K562 (cell line): Measurements from ENCODE around the gene DNMT3A. TPM values are rescaled to one million over a fixed set of nuclear protein-coding genes. Genes with fewer than 3 reads are reported as not detected.
A peak's percentile ranks its signal among the peaks of the same experiment; 100 is the strongest.

Source experiments
- ATAC-seq: fragments of 200-7000 bp; cut with Tn5 transposase; 3 replicates; pipeline ENCODE4 v1.9.1; 2020; ENCODE audit warnings: moderate library complexity
- BruUV-seq: library from RNA; stranded (reverse); fragments of 400-500 nt; replicated peaks from 2 replicates; lab custom pipeline; 2021; lab: Mats Ljungman, UMichigan
- CTCF ChIA-PET: fragments of 300-600 bp; formaldehyde crosslinking; extraction: SDS; loops from one replicate; lab custom pipeline; 2021; ENCODE audit warnings: low intra/inter-chr PET ratio; lab: Yijun Ruan, JAX
- POLR2A ChIA-PET: fragments of 300-600, 350-650 bp; sonication (Branson Sonifier 250); formaldehyde crosslinking; extraction: SDS; loops from one replicate; lab custom pipeline; 2021; ENCODE audit warnings: antibody characterized with exemption, inconsistent platforms; lab: Yijun Ruan, JAX
- DNase-seq, 4 experiments: peaks; one replicate each; pipeline versions ENCODE4 v3.0.0 to v3.0.0-alpha.2; 2011 to 2018; ENCODE audit warnings: low spot score in 3 of 4, mixed read lengths in 3 of 4; ENCODE audit errors: extremely low read depth in 1 of 4
- FAIRE-seq: peaks from 2 replicates; lab custom pipeline; 2011; peaks lifted over from hg19 to GRCh38; lab: Jason Lieb, UNC
- H2AFZ ChIP-seq: 2 replicates; pipeline ENCODE4 v1.6.0; 2011; ENCODE audit warnings: low read depth, low read length, control low read depth, inconsistent platforms
- H3K27ac ChIP-seq: fragments of 200-600 bp; 3 replicates; pipeline ENCODE4 v1.8.0; 2011; ENCODE audit warnings: low read depth, mild to moderate bottlenecking, control low read depth, inconsistent platforms, low read length, moderate library complexity, mixed read lengths; ENCODE audit errors: extremely low read depth
- H3K27me3 ChIP-seq, 2 experiments: fragments of 300-600 bp in 1 of 2; 2 replicates in 1 of 2; 3 replicates in 1 of 2; pipeline versions ENCODE4 v1.6.0 to v1.8.0; 2011; ENCODE audit warnings: inconsistent platforms in 2 of 2, low read length in 2 of 2, mild to moderate bottlenecking in 1 of 2, mixed read lengths in 1 of 2, moderate library complexity in 1 of 2; ENCODE audit not compliant: control insufficient read depth in 2 of 2, insufficient read depth in 2 of 2
- H3K36me3 ChIP-seq: fragments of 300-600 bp; 3 replicates; pipeline ENCODE4 v1.8.0; 2011; ENCODE audit warnings: mild to moderate bottlenecking, low read length, inconsistent platforms; ENCODE audit not compliant: control insufficient read depth, insufficient read depth
- H3K4me1 ChIP-seq, 2 experiments: fragments of 200-600 bp in 1 of 2; replicated peaks in 1 of 2; 2 replicates in 1 of 2; 3 replicates in 1 of 2; pipeline versions ENCODE4 v1.5.1 to v1.8.0; 2011; ENCODE audit warnings: inconsistent platforms in 2 of 2, low read length in 2 of 2, mild to moderate bottlenecking in 1 of 2, mixed read lengths in 1 of 2, moderate library complexity in 1 of 2; ENCODE audit not compliant: control insufficient read depth in 2 of 2, insufficient read depth in 2 of 2
- H3K4me2 ChIP-seq: 2 replicates; pipeline ENCODE4 v1.6.1; 2011; ENCODE audit warnings: low read length, control low read depth, inconsistent platforms, mixed read lengths; ENCODE audit not compliant: insufficient read depth
- H3K4me3 ChIP-seq: fragments of 200-600 bp; sonication (generic), shearing (Covaris generic); 2 replicates; pipeline ENCODE4 v1.5.1; 2016; ENCODE audit warnings: control low read depth, inconsistent platforms
- H3K79me2 ChIP-seq: fragments of 200-600 bp; 3 replicates; pipeline ENCODE4 v1.8.0; 2011; ENCODE audit warnings: low read length, inconsistent platforms; ENCODE audit not compliant: control insufficient read depth, insufficient read depth
- H3K9ac ChIP-seq, 2 experiments: 2 replicates each; pipeline versions ENCODE4 v1.6.0 to v1.6.1; 2011; ENCODE audit warnings: low read depth in 2 of 2, low read length in 2 of 2, control low read depth in 1 of 2, inconsistent platforms in 1 of 2, mild to moderate bottlenecking in 1 of 2, mixed read lengths in 1 of 2; ENCODE audit not compliant: insufficient read depth in 1 of 2
- H3K9me1 ChIP-seq: one replicate; pipeline ENCODE4 v1.6.0; 2011; ENCODE audit warnings: inconsistent platforms, mild to moderate bottlenecking, low read length, moderate library complexity; ENCODE audit not compliant: control insufficient read depth, insufficient read depth
- H3K9me3 ChIP-seq: replicated peaks from 2 replicates; pipeline ENCODE4 v1.5.1; 2011; ENCODE audit warnings: low read depth, low read length, inconsistent platforms; ENCODE audit not compliant: control insufficient read depth, insufficient read depth
- H4K20me1 ChIP-seq: replicated peaks from 2 replicates; pipeline ENCODE4 v1.6.1; 2011; ENCODE audit warnings: low read length, inconsistent platforms, mixed read lengths; ENCODE audit not compliant: control insufficient read depth, insufficient read depth
- CEBPB ChIP-seq: fragments of 450-650 bp; IDR thresholded peaks from 2 replicates; pipeline ENCODE4 v1.6.1; 2016; ENCODE audit warnings: missing genetic modification characterization, missing compliant biosample characterization
- ILF3 ChIP-seq: fragments of 450-650 bp; IDR thresholded peaks from 2 replicates; pipeline ENCODE4 v1.6.1; 2018; ENCODE audit warnings: antibody characterized with exemption, mild to moderate bottlenecking, moderate library complexity, borderline replicate concordance
- KLF1 ChIP-seq: fragments of 450-650 bp; IDR thresholded peaks from 2 replicates; pipeline ENCODE4 v1.6.1; 2016; ENCODE audit warnings: missing genetic modification characterization, missing compliant biosample characterization
- MTA1 ChIP-seq: fragments of 450-650 bp; IDR thresholded peaks from 2 replicates; pipeline ENCODE4 v1.6.1; 2017; ENCODE audit warnings: borderline replicate concordance
- SIN3A ChIP-seq, 2 experiments: fragments of 150-350 bp in 1 of 2; IDR thresholded peaks; 2 replicates each; pipeline ENCODE4 v1.6.1; 2011 to 2016; ENCODE audit warnings: borderline replicate concordance in 2 of 2, low read depth in 2 of 2, low read length in 2 of 2, mild to moderate bottlenecking in 2 of 2, moderate library complexity in 2 of 2; ENCODE audit not compliant: control insufficient read depth in 1 of 2
- ZBTB9 ChIP-seq: fragments of 450-650 bp; formaldehyde crosslinking; IDR thresholded peaks from 2 replicates; pipeline ENCODE4 v1.4.0; 2020; ENCODE audit warnings: mild to moderate bottlenecking, moderate library complexity
- ZFPM2 ChIP-seq: fragments of 250-450 bp; sonication (Bioruptor Pico); IDR thresholded peaks from 2 replicates; pipeline ENCODE4 v1.5.1; 2022; ENCODE audit warnings: mild to moderate bottlenecking
- ZNF253 ChIP-seq: fragments of 250-450 bp; sonication (Bioruptor Pico); conservative IDR thresholded peaks from 2 replicates; pipeline ENCODE4 v1.6.1; 2021; ENCODE audit warnings: mild to moderate bottlenecking
- ZNF655 ChIP-seq: fragments of 250-450 bp; sonication (Bioruptor Pico); IDR thresholded peaks from 2 replicates; pipeline ENCODE4 v1.5.0; 2021
- ZNF668 ChIP-seq: fragments of 250-450 bp; sonication (Bioruptor Pico); IDR thresholded peaks from 2 replicates; pipeline ENCODE4 v1.8.0; 2022; ENCODE audit warnings: mild to moderate bottlenecking, inconsistent platforms
- ZSCAN32 ChIP-seq: fragments of 450-650 bp; formaldehyde crosslinking; IDR thresholded peaks from 2 replicates; pipeline ENCODE4 v1.4.0; 2020; ENCODE audit warnings: mild to moderate bottlenecking, moderate library complexity
- WGBS: fragments of 100-300 bp; shearing (Covaris generic); methylation state at CpG from one replicate; pipeline ENCODE4 v1.1.6; 2016; ENCODE audit warnings: low coverage, mixed read lengths; ENCODE audit not compliant: insufficient coverage; ENCODE audit errors: missing lambda C conversion rate; 5-methylcytosine and 5-hydroxymethylcytosine counted together
- in situ Hi-C: fragments of 300-500 bp; cut with MboI; formaldehyde crosslinking; loops from 4 replicates; pipeline ENCODE4 v1.15.0; 2018; ENCODE audit warnings: inconsistent platforms, mixed read lengths
- intact Hi-C: fragments of 100-400 bp; cut with micrococcal nuclease; formaldehyde crosslinking; loops from 2 replicates; pipeline ENCODE4 v1.14.2; 2022
- polyA plus RNA-seq, 8 experiments: library from polyadenylated mRNA; depleted of rRNA in 4 of 8; stranded (reverse) in 5 of 8; unstranded in 3 of 8; fragments of >200 nt; fragmentation: Nextera tagmentation in 2 of 8; fragmentation: Illumina TruSeq in 1 of 8; extraction: Ambion mirVana in 2 of 8; extraction: Trizol in 1 of 8; gene quantifications; 2 replicates each; pipeline versions ENCODE4 v1.2.1 to v1.2.3, GENCODE V29; 2011 to 2014; ENCODE audit warnings: inconsistent platforms in 1 of 8, missing spikeins in 1 of 8
- total RNA-seq, 7 experiments: library from RNA; depleted of rRNA in 6 of 7; stranded (reverse); fragments of >200 nt in 6 of 7; fragmentation: Illumina TruSeq in 2 of 7; extraction: Trizol in 2 of 7; gene quantifications; 2 replicates each; pipeline versions ENCODE4 v1.2.1 to v1.2.3, GENCODE V29; 2011 to 2021; ENCODE audit warnings: low replicate concordance in 1 of 7
- TF ChIP-seq, protein P1 (sequence below): fragments of 450-650 bp; IDR thresholded peaks from 2 replicates; pipeline ENCODE4 v1.6.1; 2016; ENCODE audit warnings: low read depth, mild to moderate bottlenecking, moderate library complexity
- TF ChIP-seq, protein P2 (sequence below): fragments of 250-450 bp; sonication (Bioruptor Pico); IDR thresholded peaks from 2 replicates; pipeline ENCODE4 v1.5.0; 2021; ENCODE audit warnings: mild to moderate bottlenecking, moderate library complexity

Gene DNMT3A
- total and polyA plus RNA-seq, 9 of the 15 experiments (the other 6 are each of a cell fraction or from before 2014, with no cell fraction given) = 3.0 to 16.0 (median 6.1) TPM

DNA sequence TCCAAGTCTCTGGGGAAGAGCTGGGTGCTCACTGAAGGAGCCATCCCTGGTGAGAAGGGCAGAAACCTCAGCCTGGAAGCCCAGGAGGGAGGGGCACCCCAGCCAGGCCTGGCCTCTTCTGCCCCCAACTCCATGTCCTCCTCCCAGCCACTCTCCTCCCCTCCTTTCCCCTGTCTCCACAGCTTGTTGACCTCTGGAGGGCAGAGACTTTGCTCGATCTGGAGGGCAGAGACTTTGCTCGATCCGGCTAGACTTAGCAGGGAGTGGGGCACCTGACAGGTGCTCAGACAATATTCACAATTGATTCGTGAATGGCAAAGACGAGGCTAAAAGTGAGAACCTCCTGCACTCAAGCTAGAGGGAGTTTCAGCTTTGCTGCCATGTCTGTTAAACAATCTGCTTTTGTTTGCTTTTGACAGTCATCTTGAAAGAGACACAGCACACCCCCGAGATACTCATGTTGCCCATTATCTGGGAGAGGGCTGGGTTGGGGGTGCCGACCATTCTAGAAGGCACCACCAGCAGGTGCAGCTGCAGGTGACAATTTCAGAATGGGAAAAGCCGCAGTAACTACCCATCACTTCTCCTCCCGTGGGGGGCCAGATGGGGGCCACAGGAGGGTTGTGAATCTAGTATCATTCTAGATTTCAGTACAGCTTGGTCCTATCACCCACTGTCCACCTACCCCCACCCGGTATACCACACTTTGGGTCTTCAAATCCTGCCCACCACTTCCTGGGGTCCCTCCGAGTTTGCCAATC lies 54.8 kb downstream of the DNMT3A start:
- BruUV-seq = no TSS peak
- in situ Hi-C loops (no loop called here), intact Hi-C loops (no loop called here)
- 0 out of 4 replicates have a peak overlapping the region, but pooled peaks of 1 of the 2 experiments have one; percentile 61 for H3K9ac ChIP-seq
- H3K9me3 ChIP-seq = no peaks in the 10 kb centered on the region
- H3K79me2 ChIP-seq = no peaks in the 10 kb centered on the region
- H3K4me3 ChIP-seq = no peak overlapping the region
- H3K4me1 ChIP-seq = peaks cover 0 to 10% of the 10 kb centered on the region in 2 experiments; a peak in 2 of 5 replicates
- peaks cover 24 to 84% of the 10 kb centered on the region in 2 experiments; a peak in 4 of 5 replicates for H3K27me3 ChIP-seq
- WGBS = 2% methylated on average over 9 of the region's 11 CpGs
- ATAC-seq = no peak
- CTCF ChIA-PET = no interaction called here
- H4K20me1 ChIP-seq = 0 out of 2 replicates have a peak, but pooled peaks cover 4% of the 10 kb centered on the region
- H3K9me1 ChIP-seq = no peaks in the 10 kb centered on the region
- DNase-seq = no peak
- H3K36me3 ChIP-seq = no peaks in the 10 kb centered on the region
- no peak overlapping the region for H2AFZ ChIP-seq
- POLR2A ChIA-PET = interaction anchor here (1.2 to 1.3 kb wide), 2 partner anchors 10 to 17 kb away, joined by 4 to 6 read pairs; no protein-coding TSS in a partner anchor
- no peak overlapping the region for H3K27ac ChIP-seq
- no peak overlapping the region for H3K4me2 ChIP-seq
- FAIRE-seq = no peak
- TF ChIP-seq CEBPB (tag) = no peak
- no peak for TF ChIP-seq ZBTB9
- no peak for TF ChIP-seq ZFPM2 (CRISPR knock-in tag)
- TF ChIP-seq MTA1 = no peak
- no peak for TF ChIP-seq SIN3A (IDR thresholded peaks at IDR 0.05; ENCODE audit: borderline replicate concordance in 2 of 2, control insufficient read depth in 1 of 2, low read depth in 2 of 2, low read length in 2 of 2)
- TF ChIP-seq ZNF655 = no peak
- TF ChIP-seq, protein P1, sequence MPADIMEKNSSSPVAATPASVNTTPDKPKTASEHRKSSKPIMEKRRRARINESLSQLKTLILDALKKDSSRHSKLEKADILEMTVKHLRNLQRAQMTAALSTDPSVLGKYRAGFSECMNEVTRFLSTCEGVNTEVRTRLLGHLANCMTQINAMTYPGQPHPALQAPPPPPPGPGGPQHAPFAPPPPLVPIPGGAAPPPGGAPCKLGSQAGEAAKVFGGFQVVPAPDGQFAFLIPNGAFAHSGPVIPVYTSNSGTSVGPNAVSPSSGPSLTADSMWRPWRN = no peak
- no peak for TF ChIP-seq ILF3
- TF ChIP-seq ZNF253 = no peak
- TF ChIP-seq, protein P2, sequence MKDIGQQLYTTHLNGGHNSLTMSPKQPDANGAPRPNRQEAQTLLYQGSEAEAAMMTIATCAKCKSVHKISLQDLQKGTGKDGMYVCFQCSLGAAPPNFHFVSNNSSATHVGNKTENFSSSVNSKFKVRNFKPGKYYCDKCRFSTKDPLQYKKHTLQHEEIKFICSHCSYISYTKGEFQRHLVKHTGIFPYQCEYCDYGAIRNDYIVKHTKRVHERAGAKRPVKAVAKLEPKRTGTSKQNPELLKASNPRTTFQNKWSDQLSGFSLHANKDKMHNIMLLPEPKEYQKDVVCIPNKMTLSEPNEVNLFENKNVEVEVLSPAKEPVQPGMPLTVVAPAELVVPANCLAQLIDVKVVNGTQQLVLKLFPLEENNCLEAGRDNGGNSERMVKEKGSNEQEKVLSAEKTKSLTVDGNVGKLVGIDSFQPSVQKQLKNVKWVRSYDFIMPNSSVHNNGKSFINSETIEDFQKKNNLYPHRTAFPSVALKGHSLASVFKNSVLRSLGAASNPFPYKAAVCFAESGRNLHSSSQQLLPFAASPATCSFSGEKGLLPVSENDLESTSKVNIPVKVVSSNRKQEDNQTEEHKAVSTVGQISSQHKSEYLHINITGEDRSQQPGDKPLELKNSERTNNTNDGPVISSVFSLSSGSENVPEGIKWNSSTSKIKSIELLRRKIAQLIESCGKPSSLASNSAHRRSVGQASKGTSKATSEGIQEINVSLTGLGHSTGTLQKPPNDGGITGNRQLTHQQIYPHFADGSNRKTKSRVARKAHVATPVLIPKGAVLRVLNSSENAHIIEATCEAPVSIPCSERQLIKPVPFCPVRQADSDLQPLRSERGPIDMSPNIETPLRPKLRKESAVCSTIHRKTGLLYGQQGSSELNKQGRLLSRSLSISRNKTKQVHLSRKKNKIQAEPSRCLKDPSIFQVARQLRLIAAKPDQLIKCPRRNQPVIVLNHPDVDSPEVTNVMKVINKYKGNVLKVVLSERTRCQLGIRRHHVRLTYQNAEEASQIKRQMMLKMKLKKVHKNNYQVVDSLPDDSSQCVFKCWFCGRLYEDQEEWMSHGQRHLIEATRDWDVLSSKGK (CRISPR knock-in tag) = no peak
- no peak for TF ChIP-seq ZSCAN32
- no peak for TF ChIP-seq KLF1 (tag)
- no peak for TF ChIP-seq ZNF668
